ENCODE data around the gene ABRACL. TPM values are rescaled to one million over a fixed set of nuclear protein-coding genes. Genes with fewer than 3 reads are reported as not detected.

The ABRACL gene
- total and polyA plus RNA-seq, 2 experiments from 2014 or later = 81.8 to 110 TPM

- Histone ChIP-seq H3K36me3 (replicated peaks; ENCODE audit: insufficient read depth, low read depth) (no peaks in the 10 kb centered on the region), H3K27ac (no peak overlapping the region), H3K4me3 (no peak overlapping the region), H4K20me1 (ENCODE audit: insufficient read depth, poor library complexity, severe bottlenecking) (peaks cover 67% of the 10 kb centered on the region), H3K79me2 (peaks cover 100% of the 10 kb centered on the region), H3K4me2 (no peak overlapping the region), H2AFZ (no peak overlapping the region), H3K9me3 (ENCODE audit: low read depth) (no peaks in the 10 kb centered on the region), H3K9me2 (replicated peaks; ENCODE audit: insufficient read depth) (no peaks in the 10 kb centered on the region), H3K4me1 (ENCODE audit: insufficient read depth) (peaks cover 23% of the 10 kb centered on the region), H3K27me3 (no peaks in the 10 kb centered on the region)
- TF ChIP-seq EZH2phosphoT487 (IDR thresholded peaks at IDR 0.05; ENCODE audit: low read depth, severe bottlenecking, unreplicated experiment) (no peak), CTCF (IDR thresholded peaks at IDR 0.05; ENCODE audit: poor library complexity) (no peak), EZH2 (IDR thresholded peaks at IDR 0.05; ENCODE audit: borderline replicate concordance) (no peak)
- WGBS (ENCODE audit: low lambda C conversion rate, missing lambda C conversion rate) = 41% methylated on average over 2 of the region's 2 CpGs
- no peak for DNase-seq (ENCODE audit: low spot score)
Measured at GRCh38 chr6:138981416-138981815, 47.1 kb upstream of the ABRACL start.

- no peak for DNase-seq (ENCODE audit: low spot score)
- peaks cover 27% of the 10 kb centered on the region for H3K4me1 ChIP-seq (ENCODE audit: insufficient read depth)
- H3K79me2 ChIP-seq = peaks cover 59% of the 10 kb centered on the region
- no peaks in the 10 kb centered on the region for H3K9me3 ChIP-seq (ENCODE audit: low read depth)
- H3K4me3 ChIP-seq = peak overlapping the region; percentile 69
- peak overlapping the region; percentile 77 for H2AFZ ChIP-seq
- WGBS (ENCODE audit: low lambda C conversion rate, missing lambda C conversion rate) = 7% methylated on average over 3 of the region's 3 CpGs
- H3K36me3 ChIP-seq (replicated peaks; ENCODE audit: insufficient read depth, low read depth) = no peaks in the 10 kb centered on the region
- peak overlapping the region; percentile 88 for H3K4me2 ChIP-seq
- H3K27ac ChIP-seq = peak overlapping the region; percentile 94
- H4K20me1 ChIP-seq (ENCODE audit: insufficient read depth, poor library complexity, severe bottlenecking) = peaks cover 45% of the 10 kb centered on the region
- TF ChIP-seq CTCF (IDR thresholded peaks at IDR 0.05; ENCODE audit: poor library complexity) (no peak), EZH2phosphoT487 (IDR thresholded peaks at IDR 0.05; ENCODE audit: low read depth, severe bottlenecking, unreplicated experiment) (no peak), EZH2 (IDR thresholded peaks at IDR 0.05; ENCODE audit: borderline replicate concordance) (no peak)
- no peaks in the 10 kb centered on the region for H3K9me2 ChIP-seq (replicated peaks; ENCODE audit: insufficient read depth)
- no peaks in the 10 kb centered on the region for H3K27me3 ChIP-seq
Measured at GRCh38 chr6:138986578-138986977, 42.0 kb upstream of the ABRACL start.

GRCh38 chr6:138987080-138987642 is 41.4 kb upstream of the ABRACL start:
- H3K27ac ChIP-seq = peak overlapping the region; percentile 94
- TF ChIP-seq EZH2 (IDR thresholded peaks at IDR 0.05; ENCODE audit: borderline replicate concordance) = no peak
- TF ChIP-seq EZH2phosphoT487 (IDR thresholded peaks at IDR 0.05; ENCODE audit: low read depth, severe bottlenecking, unreplicated experiment) = no peak
- no peak for TF ChIP-seq CTCF (IDR thresholded peaks at IDR 0.05; ENCODE audit: poor library complexity)
- H3K4me1 ChIP-seq (ENCODE audit: insufficient read depth) = peaks cover 21% of the 10 kb centered on the region
- peaks cover 40% of the 10 kb centered on the region for H4K20me1 ChIP-seq (ENCODE audit: insufficient read depth, poor library complexity, severe bottlenecking)
- WGBS (ENCODE audit: low lambda C conversion rate, missing lambda C conversion rate) = 1% methylated on average over 26 of the region's 35 CpGs
- no peaks in the 10 kb centered on the region for H3K27me3 ChIP-seq
- peaks cover 53% of the 10 kb centered on the region for H3K79me2 ChIP-seq
- DNase-seq (ENCODE audit: low spot score) = no peak
- peak overlapping the region; percentile 69 for H3K4me3 ChIP-seq
- H3K9me3 ChIP-seq (ENCODE audit: low read depth) = no peaks in the 10 kb centered on the region
- H3K4me2 ChIP-seq = peak overlapping the region; percentile 88
- H3K9me2 ChIP-seq (replicated peaks; ENCODE audit: insufficient read depth) = no peaks in the 10 kb centered on the region
- H3K36me3 ChIP-seq (replicated peaks; ENCODE audit: insufficient read depth, low read depth) = no peaks in the 10 kb centered on the region
- peak overlapping the region; percentile 77 for H2AFZ ChIP-seq
